HFF-Myc (cell line): ENCODE measurements around the gene PRPF4.
A peak's percentile ranks its signal among the peaks of the same experiment; 100 is the strongest.
"Not testable (repeated sequence)": the region's sequence is repeated elsewhere in the genome, so short reads cannot be mapped to it uniquely, and the experiment has no call there.

ENCODE experiments used
- DNase-seq: peaks from one replicate; pipeline ENCODE4 v3.0.0-alpha.2; 2011; ENCODE audit warnings: low read depth; ENCODE audit errors: extremely low read depth
- H3K4me3 ChIP-seq: replicated peaks from 2 replicates; pipeline ENCODE4 v1.5.1; 2011; ENCODE audit warnings: low read depth, mild to moderate bottlenecking, control low read depth, low read length
- TF ChIP-seq, protein P1 (sequence below): IDR thresholded peaks from 2 replicates; pipeline ENCODE4 v1.5.1; 2012; ENCODE audit warnings: mild to moderate bottlenecking, low read depth, low read length, control low read depth; ENCODE audit errors: missing control alignments

PRPF4 gene

DNA sequence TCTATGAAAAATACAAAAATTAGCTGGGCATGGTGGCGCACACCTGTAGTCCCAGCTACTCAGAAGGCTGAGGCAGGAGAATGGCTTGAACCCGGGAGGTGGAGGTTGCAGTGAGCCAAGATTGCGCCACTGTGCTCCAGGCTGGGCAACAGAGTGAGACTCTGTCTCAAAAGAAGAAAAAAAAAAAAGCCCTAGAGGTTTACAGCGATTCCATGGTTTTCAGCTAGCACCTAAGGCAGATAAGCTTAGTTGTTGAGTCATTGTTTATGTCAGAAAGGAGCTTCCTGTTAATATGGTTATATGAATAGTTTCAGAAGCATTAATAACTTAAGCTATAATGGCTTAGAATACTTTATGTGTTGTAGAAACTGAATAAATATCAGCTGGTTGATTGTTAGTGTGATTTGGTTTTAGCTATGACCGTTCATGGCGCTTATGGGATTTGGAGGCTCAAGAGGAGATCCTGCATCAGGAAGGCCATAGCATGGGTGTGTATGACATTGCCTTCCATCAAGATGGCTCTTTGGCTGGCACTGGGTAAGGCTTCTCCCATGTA is 14.7 kb downstream of the PRPF4 start:
- TF ChIP-seq, protein P1, sequence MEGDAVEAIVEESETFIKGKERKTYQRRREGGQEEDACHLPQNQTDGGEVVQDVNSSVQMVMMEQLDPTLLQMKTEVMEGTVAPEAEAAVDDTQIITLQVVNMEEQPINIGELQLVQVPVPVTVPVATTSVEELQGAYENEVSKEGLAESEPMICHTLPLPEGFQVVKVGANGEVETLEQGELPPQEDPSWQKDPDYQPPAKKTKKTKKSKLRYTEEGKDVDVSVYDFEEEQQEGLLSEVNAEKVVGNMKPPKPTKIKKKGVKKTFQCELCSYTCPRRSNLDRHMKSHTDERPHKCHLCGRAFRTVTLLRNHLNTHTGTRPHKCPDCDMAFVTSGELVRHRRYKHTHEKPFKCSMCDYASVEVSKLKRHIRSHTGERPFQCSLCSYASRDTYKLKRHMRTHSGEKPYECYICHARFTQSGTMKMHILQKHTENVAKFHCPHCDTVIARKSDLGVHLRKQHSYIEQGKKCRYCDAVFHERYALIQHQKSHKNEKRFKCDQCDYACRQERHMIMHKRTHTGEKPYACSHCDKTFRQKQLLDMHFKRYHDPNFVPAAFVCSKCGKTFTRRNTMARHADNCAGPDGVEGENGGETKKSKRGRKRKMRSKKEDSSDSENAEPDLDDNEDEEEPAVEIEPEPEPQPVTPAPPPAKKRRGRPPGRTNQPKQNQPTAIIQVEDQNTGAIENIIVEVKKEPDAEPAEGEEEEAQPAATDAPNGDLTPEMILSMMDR, result no peak
- no peak for DNase-seq

DNA sequence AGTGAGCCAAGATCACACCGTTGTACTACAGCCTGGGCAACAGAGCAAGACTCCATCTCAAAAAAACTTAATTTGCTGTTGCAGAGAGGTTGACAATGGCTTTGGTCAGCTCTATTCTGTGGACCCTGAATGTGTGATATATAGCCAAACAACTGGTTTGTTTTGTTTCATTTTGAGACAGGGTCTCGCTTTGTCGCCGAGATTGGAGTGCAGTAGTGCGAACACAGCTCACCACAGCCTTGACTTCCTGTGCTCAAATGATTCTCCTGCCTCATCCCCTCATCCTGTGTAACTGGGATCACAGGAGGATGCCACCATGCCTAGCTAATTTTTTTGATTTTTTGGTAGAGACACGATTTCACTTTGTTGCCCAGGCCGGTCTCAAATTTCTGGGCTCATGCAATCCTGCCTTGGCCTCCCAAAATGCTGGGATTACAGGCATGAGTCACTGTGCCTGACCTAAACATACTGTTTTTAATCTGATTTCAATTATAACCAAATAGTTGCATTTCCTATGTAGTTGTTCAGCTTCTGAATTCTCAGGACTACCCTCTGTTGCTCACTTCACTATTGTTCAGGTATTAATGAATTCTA is 17.9 kb downstream of the PRPF4 start:
- TF ChIP-seq, protein P1, result no peak
- no peak overlapping the region for H3K4me3 ChIP-seq
- peak; percentile 48 for DNase-seq

More for the DNA sequence above, 14.7 kb downstream of the PRPF4 start:
- no peak overlapping the region for H3K4me3 ChIP-seq

DNA sequence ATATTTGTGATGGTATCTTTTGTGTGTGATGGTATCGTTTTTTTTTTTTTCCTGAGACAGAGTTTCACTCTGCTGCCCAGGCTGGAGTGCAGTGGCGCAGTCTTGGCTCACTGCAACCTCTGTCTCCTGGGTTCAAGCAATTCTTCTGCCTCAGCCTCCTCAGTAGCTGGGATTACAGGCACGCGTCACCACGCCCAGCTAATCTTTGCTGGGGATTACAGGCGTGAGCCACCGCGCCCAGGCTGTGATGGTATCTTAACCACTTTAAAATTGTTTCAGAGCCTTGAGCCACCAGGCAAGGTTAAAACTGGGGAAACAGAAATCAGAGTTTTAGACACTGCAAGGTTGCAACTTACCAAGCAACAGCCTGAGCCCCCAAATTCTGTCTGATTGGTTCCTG is 20.8 kb downstream of the PRPF4 start:
- not testable (repeated sequence) for DNase-seq, H3K4me3 ChIP-seq

DNA sequence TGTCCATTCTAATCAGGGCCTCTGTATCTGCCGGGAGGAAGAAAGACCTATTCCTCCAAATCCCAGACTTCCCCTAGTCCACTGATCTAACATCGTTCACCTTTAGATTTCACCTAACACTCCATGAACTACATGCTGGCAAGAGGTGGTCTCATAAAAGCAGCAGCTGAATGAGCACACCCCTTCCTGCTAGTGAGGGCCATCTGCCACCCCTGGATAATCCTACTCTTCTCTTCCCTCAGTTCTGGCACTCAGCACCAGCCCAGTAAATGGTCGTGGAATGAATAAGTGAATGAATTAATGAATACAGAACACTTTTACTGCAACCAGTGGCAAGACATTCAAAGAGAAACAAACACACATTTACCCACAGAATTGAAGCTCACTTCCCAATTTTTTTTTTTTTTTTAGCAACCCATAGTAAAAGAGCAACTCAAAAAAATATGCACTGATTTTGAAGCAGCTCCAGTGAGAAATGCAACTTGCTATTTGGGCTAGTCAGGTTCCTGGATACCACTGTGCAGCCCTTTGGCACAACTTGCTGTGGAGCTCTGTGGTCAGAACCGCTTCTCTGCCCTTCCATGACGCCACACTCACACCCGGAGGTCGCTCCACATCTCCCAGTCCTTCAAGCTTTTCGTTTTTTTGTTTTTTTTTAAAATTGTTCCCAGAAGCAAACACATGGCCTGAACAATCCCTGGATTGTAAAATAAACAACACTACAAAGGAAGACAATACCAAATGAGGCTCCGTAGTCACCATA is 21.5 kb downstream of the PRPF4 start:
- no peak for DNase-seq

DNA sequence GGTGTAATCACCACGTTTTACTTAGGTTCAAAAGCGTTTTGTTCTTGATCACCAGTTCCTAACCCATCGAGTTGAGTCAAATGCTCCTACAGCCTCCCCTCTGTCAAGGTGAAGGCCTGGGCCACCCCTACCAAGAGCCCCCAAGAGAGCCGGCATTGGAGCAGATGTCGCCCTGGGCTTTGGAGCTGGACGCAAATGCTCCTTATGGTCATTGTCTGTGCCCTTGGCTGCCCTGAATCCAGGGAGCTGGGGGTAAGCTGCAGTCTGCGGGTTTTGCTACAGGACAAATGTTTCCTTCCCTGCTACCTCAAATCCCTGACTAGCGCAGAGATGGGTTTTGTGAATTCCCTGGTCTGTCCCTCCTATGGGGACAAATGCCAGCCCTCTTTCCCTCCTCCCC is 22.9 kb downstream of the PRPF4 start:
- TF ChIP-seq, protein P1, result no peak
- DNase-seq, result no peak
- no peak overlapping the region for H3K4me3 ChIP-seq

More for the DNA sequence above, 21.5 kb downstream of the PRPF4 start:
- H3K4me3 ChIP-seq, result no peak overlapping the region
- TF ChIP-seq, protein P1, result no peak

DNA sequence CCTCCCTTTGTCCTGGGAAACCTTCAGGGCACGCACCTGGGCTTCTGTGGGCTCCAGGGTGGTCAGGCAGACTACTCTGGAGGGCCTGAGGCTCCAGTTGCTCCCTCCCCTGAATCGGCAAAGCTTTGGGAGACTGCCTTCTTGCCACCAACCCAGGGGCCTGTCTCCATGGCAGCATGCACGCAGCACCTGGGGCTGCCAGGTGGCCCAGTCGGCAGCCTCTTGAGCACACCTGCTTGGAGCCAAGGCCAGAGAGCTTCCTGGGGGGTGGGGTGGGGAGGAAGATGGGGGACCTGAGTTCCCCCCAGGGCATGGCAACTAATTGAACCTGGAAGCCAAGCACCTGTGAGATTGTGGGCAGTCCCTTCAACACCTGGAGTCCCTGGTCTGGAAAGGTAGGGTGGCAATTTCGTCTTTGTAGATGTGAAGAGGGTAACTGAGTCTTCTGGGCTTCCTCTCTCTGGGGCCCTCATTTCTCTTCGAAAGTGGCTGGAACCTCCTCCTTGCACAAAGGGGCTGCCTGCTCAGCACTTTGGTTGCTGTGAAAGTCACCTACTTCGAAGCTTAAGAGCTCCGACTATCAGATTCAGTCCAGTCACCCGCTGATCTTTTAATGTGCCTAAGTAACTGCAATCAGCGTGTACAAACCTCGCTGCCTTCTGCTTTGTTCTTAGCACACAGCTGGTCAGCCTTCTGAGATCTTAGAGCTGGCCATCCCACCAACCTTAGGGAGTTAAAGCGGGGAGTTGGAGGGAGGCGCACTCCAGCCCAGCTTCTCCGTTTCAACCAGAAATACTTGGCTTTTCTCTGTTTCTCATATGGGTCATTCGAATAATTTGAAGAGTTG is 23.7 kb downstream of the PRPF4 start:
- DNase-seq, result no peak
- TF ChIP-seq, protein P1, result no peak
- H3K4me3 ChIP-seq, result no peak overlapping the region
